ENCODE results near the gene SLC66A3.

GRCh38 chr2:11141319-11141718 is 13.9 kb upstream of the SLC66A3 start:
- no peak for TF ChIP-seq POLR2A (IDR thresholded peaks at IDR 0.05)
- TF ChIP-seq, protein P1, sequence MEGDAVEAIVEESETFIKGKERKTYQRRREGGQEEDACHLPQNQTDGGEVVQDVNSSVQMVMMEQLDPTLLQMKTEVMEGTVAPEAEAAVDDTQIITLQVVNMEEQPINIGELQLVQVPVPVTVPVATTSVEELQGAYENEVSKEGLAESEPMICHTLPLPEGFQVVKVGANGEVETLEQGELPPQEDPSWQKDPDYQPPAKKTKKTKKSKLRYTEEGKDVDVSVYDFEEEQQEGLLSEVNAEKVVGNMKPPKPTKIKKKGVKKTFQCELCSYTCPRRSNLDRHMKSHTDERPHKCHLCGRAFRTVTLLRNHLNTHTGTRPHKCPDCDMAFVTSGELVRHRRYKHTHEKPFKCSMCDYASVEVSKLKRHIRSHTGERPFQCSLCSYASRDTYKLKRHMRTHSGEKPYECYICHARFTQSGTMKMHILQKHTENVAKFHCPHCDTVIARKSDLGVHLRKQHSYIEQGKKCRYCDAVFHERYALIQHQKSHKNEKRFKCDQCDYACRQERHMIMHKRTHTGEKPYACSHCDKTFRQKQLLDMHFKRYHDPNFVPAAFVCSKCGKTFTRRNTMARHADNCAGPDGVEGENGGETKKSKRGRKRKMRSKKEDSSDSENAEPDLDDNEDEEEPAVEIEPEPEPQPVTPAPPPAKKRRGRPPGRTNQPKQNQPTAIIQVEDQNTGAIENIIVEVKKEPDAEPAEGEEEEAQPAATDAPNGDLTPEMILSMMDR (IDR thresholded peaks at IDR 0.05): no peak

Measured in testis (tissue), 2 donors.